ENCODE results near the gene TENM3. TPM values are rescaled to one million over a fixed set of nuclear protein-coding genes. Genes with fewer than 3 reads are reported as not detected.

TENM3 gene
- total RNA-seq, 2 donors from 2014 or later, result 2.0 to 2.1 TPM

GRCh38 chr4:182307746-182308145, 64.5 kb downstream of the TENM3 start:
- intact Hi-C loops (cut with DNase I), result no loop called here
- no peak for DNase-seq (ENCODE audit: low spot score)

- intact Hi-C loops (cut with DNase I), result no loop called here
- no peak for DNase-seq (ENCODE audit: low spot score)
These were observed 66.7 kb downstream of the TENM3 start for GRCh38 chr4:182309877-182310276.

DNA sequence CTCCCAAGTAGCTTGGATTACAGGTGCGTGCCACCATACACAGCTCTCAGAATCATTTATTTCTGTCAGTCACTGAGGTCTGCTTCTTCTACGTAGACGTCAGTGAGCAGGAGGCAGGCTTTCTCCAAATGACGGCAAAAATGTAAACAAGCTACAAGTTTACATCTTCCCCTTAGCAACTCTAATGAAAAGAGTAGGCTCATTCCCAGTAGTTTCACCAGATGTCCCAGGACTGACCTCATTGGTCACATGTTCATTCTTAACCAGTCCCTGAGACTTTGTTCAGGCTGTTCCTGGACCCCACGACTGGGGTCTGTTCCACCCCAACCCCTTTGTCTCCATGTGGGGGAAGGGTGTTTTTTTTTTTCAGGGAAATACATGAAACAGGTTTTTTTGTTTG, 67.1 kb downstream of the TENM3 start:
- intact Hi-C loops (cut with DNase I), result no loop called here
- DNase-seq (ENCODE audit: low spot score), result no peak

DNA sequence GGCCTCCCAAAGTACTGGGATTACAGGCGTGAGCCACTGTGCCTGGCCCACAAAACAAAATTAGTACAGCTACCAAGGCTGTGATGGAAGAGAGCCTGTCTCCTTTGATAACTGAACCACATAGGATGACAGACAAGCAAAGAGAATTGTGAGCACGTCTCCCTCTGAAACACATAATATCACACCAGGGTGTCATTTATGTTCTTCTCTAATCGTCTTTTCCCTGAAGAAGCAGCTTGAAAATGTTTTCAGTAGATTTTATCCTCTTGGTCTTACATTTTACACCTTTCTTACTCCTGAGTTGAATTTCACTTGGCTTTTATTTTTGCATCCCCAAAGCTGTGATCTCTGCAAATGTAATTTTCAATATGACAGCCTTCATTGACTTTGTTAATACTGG, 67.8 kb downstream of the TENM3 start:
- intact Hi-C loops (cut with DNase I), result no loop called here
- DNase-seq (ENCODE audit: low spot score), result no peak

- intact Hi-C loops (cut with DNase I), result no loop called here
- no peak for DNase-seq (ENCODE audit: low spot score)
These were observed 71.3 kb downstream of the TENM3 start for GRCh38 chr4:182314537-182314936.

GRCh38 chr4:182318256-182318655, 75.1 kb downstream of the TENM3 start:
- intact Hi-C loops (cut with DNase I), result no loop called here
- no peak for DNase-seq (ENCODE audit: low spot score)

GRCh38 chr4:182320092-182320491, 76.9 kb downstream of the TENM3 start:
- DNase-seq (ENCODE audit: low spot score), result no peak
- intact Hi-C loops (cut with DNase I), result no loop called here

DNA sequence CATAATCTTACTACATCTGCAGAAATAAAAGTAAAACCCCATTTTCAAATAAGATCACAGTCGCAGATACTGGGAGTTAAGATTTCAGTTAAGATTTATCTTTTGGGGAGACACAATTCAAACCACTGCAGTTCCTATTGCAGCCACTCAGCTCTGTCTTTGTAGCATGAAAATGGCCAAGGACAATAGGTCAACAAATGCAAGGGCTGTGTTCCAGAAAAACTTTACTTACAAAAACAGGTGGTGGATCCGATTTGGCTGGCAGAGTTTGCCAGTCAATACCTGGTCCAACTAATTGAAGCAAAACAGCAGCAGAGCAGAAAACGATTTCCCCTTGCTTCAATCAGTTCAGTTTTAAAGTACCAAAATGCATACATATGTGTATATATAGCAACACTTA, 77.4 kb downstream of the TENM3 start:
- intact Hi-C loops (cut with DNase I), result no loop called here
- DNase-seq (ENCODE audit: low spot score), result no peak

GRCh38 chr4:182324282-182324681, 81.1 kb downstream of the TENM3 start:
- intact Hi-C loops (cut with DNase I), result no loop called here
- no peak for DNase-seq (ENCODE audit: low spot score)

DNA sequence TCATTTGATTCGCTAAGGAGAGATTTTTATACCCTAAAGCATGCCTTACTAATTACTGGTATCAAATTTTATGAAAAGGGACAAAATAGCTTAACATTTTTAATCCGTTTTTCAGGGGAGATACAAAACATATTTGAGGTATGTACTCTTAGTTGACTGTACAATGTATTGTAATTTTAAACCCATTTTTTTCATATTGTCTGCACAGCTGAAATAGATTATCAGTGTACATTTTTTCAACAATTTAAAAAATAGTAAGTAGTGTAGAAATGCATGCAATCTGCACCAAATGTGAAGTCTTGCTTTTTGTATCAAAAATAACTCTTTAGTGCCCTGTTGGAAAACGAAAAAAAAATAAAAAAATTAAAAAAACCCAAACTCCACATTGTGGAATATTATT, 82.2 kb downstream of the TENM3 start:
- DNase-seq (ENCODE audit: low spot score), result no peak
- intact Hi-C loops (cut with DNase I), result no loop called here

DNA sequence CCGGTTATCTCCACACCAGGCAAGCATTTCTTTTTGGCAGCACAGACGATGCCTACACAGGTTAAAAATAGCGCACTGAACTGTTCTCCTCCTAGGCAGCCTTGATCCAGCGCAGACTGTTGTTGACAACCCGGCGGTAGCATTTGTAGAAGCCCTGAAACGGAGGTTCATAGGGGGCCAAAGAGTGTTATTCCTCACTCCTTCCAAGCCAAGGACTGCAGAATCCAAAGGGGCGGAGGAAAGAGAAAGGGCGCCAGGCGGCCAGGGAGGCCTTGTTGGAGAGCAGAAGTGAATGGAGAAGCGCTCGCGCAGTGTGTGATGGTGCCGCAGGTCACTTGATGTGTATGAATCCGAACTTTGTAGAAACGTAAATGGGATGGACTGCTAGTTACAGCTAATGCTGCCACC, 82.7 kb downstream of the TENM3 start:
- intact Hi-C loops (cut with DNase I), result no loop called here
- no peak for DNase-seq (ENCODE audit: low spot score)

DNA sequence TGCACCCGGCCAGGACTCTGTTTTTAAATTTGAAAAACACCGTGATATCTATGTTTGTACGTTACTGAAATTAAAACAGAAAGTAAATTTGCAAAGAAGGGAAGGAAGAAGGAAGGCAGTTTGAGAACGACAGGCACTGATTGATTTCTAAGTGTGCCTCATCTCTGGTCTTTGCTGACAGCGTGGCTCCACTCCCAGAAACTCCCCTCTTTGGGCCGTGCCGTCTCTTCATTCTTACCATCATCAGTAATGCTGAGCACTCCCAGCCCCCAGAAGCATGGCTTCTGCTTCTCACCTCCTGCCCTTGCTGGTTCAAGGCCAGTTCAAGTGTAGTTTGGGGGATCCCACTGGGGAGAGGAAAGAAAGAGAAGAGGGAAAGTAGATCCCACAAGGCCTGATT, 85.3 kb downstream of the TENM3 start:
- no peak for DNase-seq (ENCODE audit: low spot score)
- intact Hi-C loops (cut with DNase I), result no loop called here

DNA sequence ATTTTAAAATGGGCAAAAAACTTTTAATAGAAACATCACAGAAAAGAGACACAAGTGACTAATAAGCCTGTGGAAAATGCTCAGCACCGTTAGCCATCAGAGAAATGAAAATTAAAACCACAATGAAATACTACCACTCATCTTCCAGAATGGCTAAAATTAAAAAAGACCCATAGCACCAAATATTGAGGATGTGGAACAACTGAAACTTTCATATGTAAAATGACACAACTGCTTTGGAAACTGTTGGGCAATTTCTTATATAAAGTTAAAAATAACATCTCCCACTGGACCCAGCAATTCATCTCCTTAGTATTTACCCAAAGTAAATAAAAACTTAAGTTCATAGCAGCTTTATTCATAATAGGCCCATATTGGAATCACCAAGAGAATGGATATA, 94.2 kb downstream of the TENM3 start:
- intact Hi-C loops (cut with DNase I), result no loop called here
- no peak for DNase-seq (ENCODE audit: low spot score)

DNA sequence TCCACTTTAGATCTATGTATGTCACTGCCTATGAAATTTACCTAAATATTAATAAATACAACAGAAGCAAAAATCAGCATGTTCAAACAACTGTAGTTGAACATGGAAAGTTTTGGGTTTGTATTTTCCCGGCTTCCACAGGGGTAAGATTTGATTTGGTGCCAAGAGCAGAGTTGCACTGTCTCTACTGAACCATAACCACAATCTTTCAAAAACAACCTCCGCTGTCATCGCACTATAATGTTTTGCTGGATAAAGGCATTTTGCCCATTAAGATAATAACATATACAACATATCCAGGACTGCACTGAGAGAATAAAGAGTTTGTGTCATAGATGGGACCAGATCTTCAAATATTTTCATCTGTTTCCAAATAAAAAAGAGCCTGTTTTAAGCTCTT, 94.9 kb downstream of the TENM3 start:
- intact Hi-C loops (cut with DNase I), result no loop called here
- DNase-seq (ENCODE audit: low spot score), result no peak

- DNase-seq (ENCODE audit: low spot score), result no peak
- intact Hi-C loops (cut with DNase I), result no loop called here
These were observed 95.5 kb downstream of the TENM3 start for GRCh38 chr4:182338746-182339145.

GRCh38 chr4:182339221-182339641, 96.0 kb downstream of the TENM3 start:
- DNase-seq (ENCODE audit: low spot score), result no peak
- intact Hi-C loops (cut with DNase I), result no loop called here

GRCh38 chr4:182343453-182343852, 100.3 kb downstream of the TENM3 start:
- no peak for DNase-seq (ENCODE audit: low spot score)
- intact Hi-C loops (cut with DNase I), result no loop called here

- intact Hi-C loops (cut with DNase I), result no loop called here
- no peak for DNase-seq (ENCODE audit: low spot score)
These were observed 101.8 kb downstream of the TENM3 start for GRCh38 chr4:182344968-182345367.

DNA sequence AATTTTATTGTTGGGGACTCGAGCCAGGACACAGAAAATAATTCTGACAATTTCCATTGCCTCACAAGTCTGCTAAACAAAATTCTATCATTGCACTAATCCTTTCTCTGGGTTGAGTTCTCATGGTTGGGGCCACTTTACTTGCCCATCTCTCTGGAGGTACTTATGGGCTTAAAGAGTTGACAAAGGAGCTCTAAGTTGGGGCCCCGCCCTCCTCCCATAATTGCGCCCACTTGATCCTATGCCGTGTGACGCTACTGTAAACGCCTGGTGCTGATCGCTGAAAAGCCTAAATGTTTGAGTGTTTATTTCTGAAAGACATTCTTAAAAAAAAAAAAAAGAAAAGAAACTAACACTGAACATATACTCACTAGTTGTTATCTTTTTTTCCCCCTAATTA, 103.0 kb downstream of the TENM3 start:
- intact Hi-C loops (cut with DNase I), result no loop called here
- no peak for DNase-seq (ENCODE audit: low spot score)

GRCh38 chr4:182346675-182347375, 103.6 kb downstream of the TENM3 start:
- no peak for DNase-seq (ENCODE audit: low spot score)
- intact Hi-C loops (cut with DNase I), result no loop called here

GRCh38 chr4:182348779-182349326, 105.7 kb downstream of the TENM3 start:
- intact Hi-C loops (cut with DNase I), result no loop called here
- no peak for DNase-seq (ENCODE audit: low spot score)

DNA sequence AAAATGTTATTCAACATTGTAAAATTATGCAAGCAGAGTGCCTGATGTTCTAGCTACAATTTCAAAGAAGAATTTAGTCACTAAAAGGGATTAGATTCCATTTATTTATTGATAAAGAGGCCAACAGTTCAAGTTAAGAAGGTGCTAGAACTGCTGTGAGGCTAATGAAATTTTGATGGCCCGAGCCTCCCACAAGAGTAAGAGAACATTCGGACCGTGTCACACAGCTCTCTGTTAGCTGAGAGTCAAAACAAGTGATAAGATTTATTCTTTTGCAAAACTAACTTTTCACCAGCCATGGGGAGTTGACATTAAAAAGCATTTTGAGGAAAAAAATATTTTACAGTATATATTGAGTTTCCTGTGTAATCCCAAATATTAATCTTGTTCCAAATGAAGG, 106.8 kb downstream of the TENM3 start:
- intact Hi-C loops (cut with DNase I), result no loop called here

More for the DNA sequence above, 106.8 kb downstream of the TENM3 start:
- DNase-seq (ENCODE audit: low spot score), result no peak

Data from posterior vena cava (tissue), 2 donors.